Left hindlimb (tissue), 1 donor: ENCODE results near the gene SEMA3B.
"Not testable (repeated sequence)": the region's sequence is repeated elsewhere in the genome, so short reads cannot be mapped to it uniquely, and the experiment has no call there.

Experiments
- DNase-seq: peaks from one replicate; pipeline ENCODE4 v3.0.0-alpha.2; 2018

The SEMA3B gene

GRCh38 chr3:50238549-50239026 is 30.4 kb upstream of the SEMA3B start:
- DNase-seq: no peak

DNA sequence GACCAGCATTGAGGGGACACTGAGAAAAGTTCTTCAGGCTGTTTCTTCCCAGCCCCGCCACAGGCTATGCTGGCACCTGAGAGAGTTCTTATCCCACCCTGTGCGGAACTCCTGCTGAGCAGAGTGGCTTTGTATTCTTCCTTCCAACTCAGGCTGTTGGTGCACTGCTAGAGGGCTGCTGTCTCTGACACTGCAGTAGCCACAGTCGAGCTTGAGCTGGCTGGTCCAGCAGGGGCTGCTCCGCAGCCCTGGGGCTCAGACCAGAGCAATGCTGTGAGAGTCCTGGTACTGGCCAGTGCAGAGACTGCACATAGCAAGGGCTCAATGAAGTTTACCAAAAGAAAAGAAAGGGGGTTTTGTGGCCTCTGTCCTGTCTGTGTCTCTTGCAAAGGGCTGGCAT is 29.3 kb upstream of the SEMA3B start:
- DNase-seq: no peak

GRCh38 chr3:50241163-50241562 is 27.8 kb upstream of the SEMA3B start:
- DNase-seq: no peak

DNA sequence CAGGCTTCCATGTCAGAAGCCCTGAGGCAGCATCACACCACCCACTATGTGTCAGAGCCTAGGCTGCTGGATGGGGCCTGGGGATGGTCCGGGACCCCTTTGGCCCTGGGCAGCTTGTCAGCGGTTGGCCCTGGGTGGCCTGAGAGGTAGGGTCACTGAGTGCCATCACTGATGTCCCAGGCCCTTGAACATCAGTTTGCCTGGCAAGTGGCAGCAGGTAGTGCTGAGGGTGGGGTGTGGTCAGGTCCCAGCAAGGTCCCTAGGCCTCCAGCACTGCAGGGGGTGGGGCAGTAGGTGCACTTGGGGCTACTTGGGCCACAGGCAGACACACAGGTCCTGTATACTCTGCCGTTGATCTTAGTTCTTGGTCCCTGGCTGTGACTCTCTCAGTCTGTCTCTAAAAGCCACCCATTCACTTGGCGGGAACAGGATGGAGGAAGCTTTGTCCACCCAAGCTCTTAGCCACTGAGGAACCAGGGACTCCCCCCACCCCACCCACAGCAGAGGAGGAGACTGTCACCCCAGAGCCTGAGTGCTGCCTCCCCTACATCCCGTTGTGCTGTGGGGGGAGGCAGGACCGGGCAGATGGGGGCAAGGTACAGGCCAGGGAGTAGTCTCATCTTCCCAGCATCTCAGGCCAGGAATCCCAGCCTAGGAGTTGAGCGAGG is 27.1 kb upstream of the SEMA3B start:
- DNase-seq: no peak

DNA sequence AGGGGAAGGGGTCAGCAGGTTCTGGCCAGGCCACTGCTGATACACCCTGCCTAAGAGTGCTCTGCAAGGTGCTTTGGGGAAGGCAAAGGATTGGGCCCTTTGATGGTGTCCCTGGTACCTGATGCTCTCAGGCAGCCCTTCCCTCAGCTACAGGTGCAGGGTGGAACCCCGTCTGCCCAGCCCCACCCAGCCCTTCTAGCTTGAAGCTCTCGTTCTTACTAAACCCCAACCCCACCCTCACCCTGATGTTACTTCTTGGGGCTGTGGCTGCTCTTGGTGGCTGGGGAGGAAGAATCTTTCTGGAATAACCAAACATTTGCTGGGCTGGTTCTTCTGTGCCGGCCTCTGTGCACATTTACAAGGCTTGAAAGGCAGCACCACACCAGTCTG is 26.6 kb upstream of the SEMA3B start:
- no peak for DNase-seq

DNA sequence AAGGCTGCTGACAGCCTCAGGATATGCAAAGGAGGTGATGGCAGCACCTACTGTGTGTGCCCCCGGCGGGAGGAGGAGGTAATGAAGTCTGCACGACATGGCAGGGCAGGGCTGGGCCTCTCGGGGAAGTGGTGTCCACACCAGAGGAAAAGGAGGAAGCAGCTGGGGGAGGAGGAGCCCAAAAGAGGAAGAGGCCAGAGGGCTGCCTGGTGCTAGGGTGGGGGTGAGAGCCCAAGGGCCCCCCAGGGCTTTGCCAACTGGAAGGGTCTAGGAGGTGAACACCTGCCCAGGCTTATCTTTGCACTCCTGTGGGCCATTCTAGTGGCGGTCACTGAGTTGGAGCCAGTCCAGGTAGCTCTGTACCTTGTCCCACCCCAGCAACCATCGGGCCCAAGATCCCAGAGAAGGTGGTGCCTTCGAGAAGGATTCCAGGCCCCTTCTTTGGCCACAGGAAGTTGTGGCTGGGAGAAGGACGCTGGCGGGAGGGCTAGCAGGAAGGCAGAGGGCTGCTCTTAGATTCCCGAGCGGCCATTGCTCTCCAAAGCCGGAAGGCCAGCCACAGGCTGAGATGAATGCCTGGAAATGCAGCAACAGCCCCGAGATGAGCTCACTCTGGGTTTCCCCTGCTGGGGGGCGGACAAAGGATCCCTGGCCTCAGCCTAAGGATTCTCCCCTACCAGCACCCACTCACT is 25.9 kb upstream of the SEMA3B start:
- DNase-seq: peak; percentile 71

GRCh38 chr3:50243543-50243895 is 25.4 kb upstream of the SEMA3B start:
- no peak for DNase-seq

- not testable (repeated sequence) for DNase-seq
Observed at GRCh38 chr3:50244813-50245212, 24.1 kb upstream of the SEMA3B start.

GRCh38 chr3:50245251-50245745 is 23.6 kb upstream of the SEMA3B start:
- DNase-seq: no peak

DNA sequence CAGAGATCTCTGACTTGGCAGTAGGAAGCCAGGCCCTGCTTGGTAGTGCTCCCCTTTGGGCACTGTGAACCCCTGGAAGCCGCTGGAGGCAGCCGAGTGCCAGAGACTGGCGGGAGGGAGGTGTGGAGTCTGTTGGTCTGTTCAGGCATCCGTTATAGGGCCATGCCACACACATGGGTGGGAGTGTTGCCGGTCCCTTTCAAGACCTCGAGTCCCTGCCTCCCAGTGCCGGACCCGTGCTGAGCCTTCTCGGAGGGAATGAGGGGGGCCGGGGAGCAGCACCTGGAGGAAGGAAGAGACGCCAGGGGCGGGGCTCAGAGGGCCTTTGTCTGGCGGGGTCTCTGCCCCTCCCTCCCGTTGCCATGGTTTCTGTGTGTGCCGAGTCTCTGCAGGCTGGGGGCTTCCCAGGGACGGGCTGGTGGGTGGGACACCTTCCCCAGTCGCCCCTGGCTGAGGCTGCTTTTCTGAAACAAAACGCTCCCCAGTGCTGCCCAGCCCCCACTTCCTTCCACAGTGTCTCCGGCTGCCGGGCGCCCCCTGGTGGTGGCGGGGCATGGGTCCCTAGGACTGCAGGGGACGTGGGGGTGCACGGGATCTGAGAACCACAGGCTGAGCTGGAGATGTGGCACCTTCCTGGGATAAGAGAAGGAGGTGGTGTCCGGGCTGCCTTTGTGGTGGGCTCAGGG is 23.0 kb upstream of the SEMA3B start:
- DNase-seq: peak; percentile 94

GRCh38 chr3:50246517-50246954 is 22.4 kb upstream of the SEMA3B start:
- peak; percentile 86 for DNase-seq

- DNase-seq: no peak
Observed at GRCh38 chr3:50248387-50248786, 20.6 kb upstream of the SEMA3B start.

- DNase-seq: no peak
Observed at GRCh38 chr3:50249457-50249856, 19.5 kb upstream of the SEMA3B start.

- no peak for DNase-seq
Observed at GRCh38 chr3:50250514-50250913, 18.4 kb upstream of the SEMA3B start.

DNA sequence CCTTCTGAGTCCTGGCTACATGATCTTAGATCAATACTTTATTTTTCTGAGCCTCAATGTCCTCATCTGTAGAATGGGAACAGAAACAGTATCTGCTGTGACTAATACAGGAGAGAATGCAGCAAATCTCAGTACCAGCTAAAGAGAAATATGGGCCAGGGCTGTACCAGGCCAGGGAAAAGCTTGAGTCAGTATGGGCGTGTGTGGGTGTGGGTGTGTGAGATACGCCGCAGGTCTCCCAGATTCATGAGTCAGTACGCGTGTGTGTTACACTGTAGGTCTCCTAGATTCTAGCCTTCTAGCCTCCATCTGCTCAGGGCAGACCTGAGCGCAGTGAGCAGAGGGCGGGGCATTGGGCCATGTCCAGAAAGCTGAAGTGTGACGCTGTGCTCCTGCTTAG is 17.7 kb upstream of the SEMA3B start:
- DNase-seq: no peak

GRCh38 chr3:50254577-50255250 is 14.2 kb upstream of the SEMA3B start:
- DNase-seq: no peak

DNA sequence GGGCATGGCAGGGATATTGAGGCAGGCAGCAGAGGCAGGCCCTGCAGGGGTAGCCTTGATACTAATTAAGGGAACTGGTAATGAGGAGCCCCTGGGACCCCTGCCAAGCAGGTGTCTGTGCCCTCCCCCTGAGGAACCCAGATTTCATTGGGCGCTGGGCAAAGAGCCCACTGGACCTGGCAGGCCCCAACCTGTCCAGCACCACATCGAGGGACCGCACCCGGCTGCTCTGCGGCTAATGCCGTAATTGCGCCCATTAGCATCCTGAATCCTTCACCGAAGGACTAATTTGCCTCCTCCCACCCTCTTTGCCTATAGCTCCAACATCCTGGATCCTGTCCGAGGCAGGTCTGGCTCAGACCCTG is 13.7 kb upstream of the SEMA3B start:
- DNase-seq: no peak

- DNase-seq: no peak
Observed at GRCh38 chr3:50256978-50257890, 11.7 kb upstream of the SEMA3B start.

DNA sequence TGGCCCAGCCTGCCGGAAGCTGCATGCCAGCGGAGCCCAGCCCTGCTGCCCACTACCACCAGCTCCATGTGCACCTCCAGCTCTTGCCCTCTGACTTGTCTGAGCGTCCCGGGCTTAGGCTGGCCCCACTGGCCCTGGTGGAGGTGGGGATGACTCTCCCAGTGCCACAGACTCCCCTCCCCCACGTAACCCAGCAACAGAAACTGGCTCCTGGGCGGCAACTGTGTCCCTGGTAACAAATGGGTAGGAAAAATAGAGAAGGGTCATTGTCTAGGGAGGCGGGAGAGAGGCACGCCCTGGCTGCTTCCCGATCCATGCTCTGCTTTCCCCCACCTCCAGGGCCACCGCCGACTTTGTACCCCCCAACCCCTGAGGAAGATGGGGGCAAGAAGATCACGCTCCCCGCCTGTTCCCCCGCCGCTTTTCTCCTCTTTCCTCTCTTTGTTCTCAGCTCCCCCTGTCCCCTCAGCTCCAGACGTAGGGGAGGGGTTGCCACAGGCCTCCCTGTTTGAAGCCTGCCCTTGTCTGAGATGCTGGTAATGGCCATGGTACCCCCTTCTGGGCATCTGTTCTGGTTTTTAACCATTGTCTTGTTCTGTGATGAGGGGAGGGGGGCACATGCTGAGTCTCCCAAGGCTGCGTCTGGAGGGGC is 10.8 kb upstream of the SEMA3B start:
- DNase-seq: no peak

GRCh38 chr3:50258979-50259378 is 10.0 kb upstream of the SEMA3B start:
- no peak for DNase-seq

GRCh38 chr3:50259432-50260026 is 9.4 kb upstream of the SEMA3B start:
- no peak for DNase-seq
